H1 (cell line): ENCODE measurements around the gene ADAMTS20. TPM values are rescaled to one million over a fixed set of nuclear protein-coding genes. Genes with fewer than 3 reads are reported as not detected.

ENCODE experiments used
- CTCF ChIA-PET: fragments of 300-600 bp; sonication (Branson Sonifier 250); formaldehyde crosslinking; loops from one replicate; lab custom pipeline; 2021; ENCODE audit not compliant: partially characterized antibody; lab: Charles Lee
- POLR2A ChIA-PET: fragments of 300-600 bp; sonication (Branson Sonifier 250); formaldehyde crosslinking; loops from one replicate; lab custom pipeline; 2021; ENCODE audit warnings: inconsistent platforms; ENCODE audit not compliant: partially characterized antibody; lab: Charles Lee
- DNase-seq, 2 experiments: peaks; one replicate each; pipeline versions ENCODE4 v3.0.0 to v3.0.0-alpha.2; 2010 to 2022; ENCODE audit warnings: low spot score in 2 of 2, low read depth in 1 of 2, mixed read lengths in 1 of 2
- FAIRE-seq: peaks from 2 replicates; lab custom pipeline; 2011; peaks lifted over from hg19 to GRCh38; lab: Jason Lieb, UNC
- H2AFZ ChIP-seq: 2 replicates; pipeline ENCODE4 v1.8.1; 2012; ENCODE audit warnings: low read length, inconsistent platforms
- H2AK5ac ChIP-seq: 2 replicates; pipeline ENCODE4 v1.6.1; 2013; ENCODE audit warnings: low read depth, low read length
- H2BK120ac ChIP-seq: replicated peaks from 2 replicates; pipeline ENCODE3; 2013; ENCODE audit warnings: low read depth, low read length, inconsistent platforms
- H2BK12ac ChIP-seq: 2 replicates; pipeline ENCODE4 v1.6.1; 2013; ENCODE audit warnings: low read depth, low read length
- H2BK15ac ChIP-seq: 2 replicates; pipeline ENCODE4 v1.6.1; 2013; ENCODE audit warnings: low read length
- H2BK20ac ChIP-seq: 2 replicates; pipeline ENCODE4 v1.6.1; 2013; ENCODE audit warnings: low read length
- H2BK5ac ChIP-seq: 2 replicates; pipeline ENCODE4 v1.6.1; 2013; ENCODE audit warnings: low read depth, low read length
- H3K14ac ChIP-seq: 2 replicates; pipeline ENCODE4 v1.6.1; 2013; ENCODE audit warnings: inconsistent platforms; ENCODE audit not compliant: insufficient read length
- H3K18ac ChIP-seq: 2 replicates; pipeline ENCODE4 v1.6.1; 2013; ENCODE audit warnings: low read length; ENCODE audit errors: extremely low read depth
- H3K23ac ChIP-seq: 2 replicates; pipeline ENCODE4 v1.6.1; 2013; ENCODE audit warnings: inconsistent platforms; ENCODE audit not compliant: insufficient read length
- H3K23me2 ChIP-seq: 2 replicates; pipeline ENCODE4 v1.6.1; 2013; ENCODE audit warnings: low read depth, low read length
- H3K27ac ChIP-seq: 2 replicates; pipeline ENCODE4 v1.6.1; 2011; ENCODE audit warnings: low read depth, low read length, inconsistent platforms
- H3K27me3 ChIP-seq, 4 experiments: replicated peaks in 1 of 4; 1 replicate in 1 of 4; 2 replicates in 3 of 4; pipeline versions ENCODE4 v1.6.1 to v1.8.1; 2011 to 2013; ENCODE audit warnings: low read length in 3 of 4, mild to moderate bottlenecking in 3 of 4, inconsistent platforms in 2 of 4, mixed read lengths in 2 of 4, moderate library complexity in 1 of 4; ENCODE audit not compliant: control insufficient read depth in 3 of 4, insufficient read depth in 3 of 4; ENCODE audit errors: extremely low read depth in 1 of 4
- H3K36me3 ChIP-seq, 4 experiments: 2 replicates each; pipeline versions ENCODE4 v1.6.1 to v1.8.1; 2011 to 2013; ENCODE audit warnings: mild to moderate bottlenecking in 4 of 4, low read length in 3 of 4, moderate library complexity in 2 of 4, control low read depth in 1 of 4, inconsistent platforms in 1 of 4; ENCODE audit not compliant: insufficient read depth in 4 of 4, control insufficient read depth in 2 of 4
- H3K4ac ChIP-seq: replicated peaks from 2 replicates; pipeline ENCODE3; 2013; ENCODE audit warnings: low read length, low read depth, mixed read lengths, inconsistent platforms; ENCODE audit not compliant: insufficient read length
- H3K4me1 ChIP-seq, 4 experiments: replicated peaks in 1 of 4; 1 replicate in 1 of 4; 2 replicates in 3 of 4; pipeline versions ENCODE4 v1.6.1 to v1.8.1; 2011 to 2013; ENCODE audit warnings: low read length in 3 of 4, inconsistent platforms in 2 of 4, mixed read lengths in 1 of 4; ENCODE audit not compliant: insufficient read depth in 4 of 4, control insufficient read depth in 3 of 4
- H3K4me2 ChIP-seq, 2 experiments: 2 replicates each; pipeline versions ENCODE4 v1.6.1 to v1.8.1; 2011 to 2013; ENCODE audit warnings: low read depth in 2 of 2, low read length in 2 of 2, control low read depth in 1 of 2, inconsistent platforms in 1 of 2, mild to moderate bottlenecking in 1 of 2; ENCODE audit not compliant: insufficient read depth in 1 of 2
- H3K4me3 ChIP-seq, 4 experiments: fragments of 200-600, 300-600 bp in 1 of 4; sonication (generic), shearing (Covaris generic), sonication (Bioruptor Twin) in 1 of 4; 2 replicates each; pipeline versions ENCODE4 v1.5.1 to v1.8.1; 2011 to 2016; ENCODE audit warnings: low read length in 4 of 4, low read depth in 3 of 4, control low read depth in 2 of 4, inconsistent platforms in 2 of 4, mild to moderate bottlenecking in 2 of 4, mixed read lengths in 1 of 4, moderate library complexity in 1 of 4; ENCODE audit not compliant: insufficient read depth in 2 of 4; ENCODE audit errors: extremely low read depth in 1 of 4
- H3K56ac ChIP-seq: replicated peaks from 2 replicates; pipeline ENCODE3; 2013; ENCODE audit warnings: low read depth, mild to moderate bottlenecking, mixed read lengths, low read length, inconsistent platforms; ENCODE audit not compliant: insufficient read length
- H3K79me1 ChIP-seq: 2 replicates; pipeline ENCODE4 v1.6.1; 2013; ENCODE audit warnings: low read depth, low read length, control low read depth
- H3K79me2 ChIP-seq, 2 experiments: 2 replicates each; pipeline versions ENCODE4 v1.6.1 to v1.8.1; 2012 to 2013; ENCODE audit warnings: low read length in 2 of 2, mild to moderate bottlenecking in 2 of 2, inconsistent platforms in 1 of 2; ENCODE audit not compliant: insufficient read depth in 2 of 2, control insufficient read depth in 1 of 2
- H3K9ac ChIP-seq, 4 experiments: replicated peaks in 1 of 4; 1 replicate in 1 of 4; 2 replicates in 3 of 4; pipeline versions ENCODE4 v1.6.1 to v1.8.1; 2011 to 2013; ENCODE audit warnings: low read depth in 3 of 4, low read length in 3 of 4, control low read depth in 2 of 4, mild to moderate bottlenecking in 2 of 4, moderate library complexity in 2 of 4, inconsistent platforms in 1 of 4; ENCODE audit errors: extremely low read depth in 1 of 4
- H3K9me3 ChIP-seq, 2 experiments: 2 replicates each; pipeline versions ENCODE4 v1.6.1 to v1.8.1; 2012 to 2013; ENCODE audit warnings: mild to moderate bottlenecking in 2 of 2, moderate library complexity in 2 of 2, control low read depth in 1 of 2, inconsistent platforms in 1 of 2, low read depth in 1 of 2, low read length in 1 of 2, mixed read lengths in 1 of 2; ENCODE audit not compliant: insufficient read depth in 2 of 2
- H4K20me1 ChIP-seq, 2 experiments: replicated peaks in 1 of 2; 2 replicates each; pipeline versions ENCODE3 to v1.8.1; 2011 to 2013; ENCODE audit warnings: inconsistent platforms in 2 of 2, low read length in 2 of 2, mild to moderate bottlenecking in 1 of 2; ENCODE audit not compliant: insufficient read depth in 2 of 2, control insufficient read depth in 1 of 2
- H4K5ac ChIP-seq: 2 replicates; pipeline ENCODE4 v1.6.1; 2013; ENCODE audit warnings: low read length, low read depth, mixed read lengths, inconsistent platforms; ENCODE audit not compliant: insufficient read length
- H4K8ac ChIP-seq: 2 replicates; pipeline ENCODE4 v1.8.0; 2013; ENCODE audit warnings: mild to moderate bottlenecking, moderate library complexity, low read length, inconsistent platforms; ENCODE audit not compliant: insufficient read depth; ENCODE audit errors: extremely low read depth
- H4K91ac ChIP-seq: replicated peaks from 2 replicates; pipeline ENCODE3; 2013; ENCODE audit warnings: low read length, mixed read lengths, inconsistent platforms; ENCODE audit not compliant: insufficient read length
- CEBPB ChIP-seq: IDR thresholded peaks from 2 replicates; pipeline ENCODE4 v1.6.1; 2012; ENCODE audit warnings: low read depth, low read length
- GTF2F1 ChIP-seq: IDR thresholded peaks from 2 replicates; pipeline ENCODE4 v1.6.1; 2012; ENCODE audit warnings: low read depth, low read length, improper control_type of control experiment, borderline replicate concordance
- HDAC2 ChIP-seq, 2 experiments: fragments of 300-600 bp in 1 of 2; sonication (generic) in 1 of 2; IDR thresholded peaks; 2 replicates each; pipeline ENCODE4 v1.6.1; 2011 to 2012; ENCODE audit warnings: low read depth in 2 of 2, low read length in 2 of 2, mild to moderate bottlenecking in 2 of 2, moderate library complexity in 2 of 2, borderline replicate concordance in 1 of 2, inconsistent platforms in 1 of 2
- KDM5A ChIP-seq: fragments of 200-600 bp; IDR thresholded peaks from 2 replicates; pipeline ENCODE4 v1.7.1; 2012; ENCODE audit warnings: mild to moderate bottlenecking, low read length, inconsistent platforms, mixed read lengths
- POLR2AphosphoS5 ChIP-seq: IDR thresholded peaks from 2 replicates; pipeline ENCODE4 v1.6.1; 2011; ENCODE audit warnings: low read depth, low read length
- POU5F1 ChIP-seq: IDR thresholded peaks from 2 replicates; pipeline ENCODE4 v1.6.1; 2011; ENCODE audit warnings: low read depth, mild to moderate bottlenecking, low read length, moderate library complexity
- SP2 ChIP-seq: IDR thresholded peaks from 2 replicates; pipeline ENCODE4 v1.6.1; 2012; ENCODE audit warnings: mild to moderate bottlenecking, low read length, inconsistent platforms
- SP4 ChIP-seq: IDR thresholded peaks from 2 replicates; pipeline ENCODE4 v1.6.1; 2012; ENCODE audit warnings: low read length, inconsistent platforms
- USF2 ChIP-seq: IDR thresholded peaks from 2 replicates; pipeline ENCODE4 v1.6.1; 2011; ENCODE audit warnings: low read length, improper control_type of control experiment
- WGBS, 2 experiments: shearing (Covaris generic) in 1 of 2; methylation state at CpG; one replicate each; pipeline versions ENCODE4 v1.1.6 to v1.1.7; 2013 to 2015; ENCODE audit warnings: low lambda C conversion rate in 2 of 2, mixed read lengths in 2 of 2, inconsistent platforms in 1 of 2, low coverage in 1 of 2, missing lambda C conversion rate in 1 of 2; ENCODE audit not compliant: insufficient replicate concordance in 2 of 2, insufficient coverage in 1 of 2, insufficient read length in 1 of 2; ENCODE audit errors: extremely low coverage in 1 of 2, missing lambda C conversion rate in 1 of 2; 5-methylcytosine and 5-hydroxymethylcytosine counted together
- polyA plus RNA-seq, 7 experiments: library from polyadenylated mRNA; depleted of rRNA in 3 of 7; stranded (reverse) in 5 of 7; unstranded in 2 of 7; fragments of >200 nt in 5 of 7; fragments of 200-250 nt in 2 of 7; gene quantifications; 1 replicate in 5 of 7; 2 replicates in 1 of 7; 4 replicates in 1 of 7; pipeline versions ENCODE4 v1.2.1 to v1.2.3, GENCODE V29; 2011 to 2013; ENCODE audit warnings: missing spikeins in 2 of 7, mixed read lengths in 2 of 7
- total RNA-seq: library from RNA; stranded (reverse); fragmentation: NEBNext Ultra II Directional; extraction: Animal tissue kit (Norgen Biotek cat#: 25700); gene quantifications from 2 replicates; pipeline ENCODE4 v1.2.1, GENCODE V29; 2021

Gene ADAMTS20
- total and polyA plus RNA-seq, 2 of the 8 experiments (the other 6 are each of a cell fraction or from before 2014, with no cell fraction given), result 2.9 to 5.1 TPM

- ChIA-PET POLR2A (no interaction called here), CTCF (interaction anchor here (1.0 kb wide), 1 partner anchor 11 kb away, joined by 3 read pairs; no protein-coding TSS in a partner anchor)
- Histone ChIP-seq H2BK15ac (no peak overlapping the region), H2BK5ac (no peak overlapping the region), H3K4me2 (no peak overlapping the region), H3K56ac (no peak overlapping the region), H3K9ac (no peak overlapping the region), H2AFZ (no peak overlapping the region), H3K79me1 (no peaks in the 10 kb centered on the region), H2BK20ac (no peak overlapping the region), H2BK12ac (no peak overlapping the region), H2AK5ac (no peak overlapping the region), H3K79me2 (no peaks in the 10 kb centered on the region), H3K36me3 (no peaks in the 10 kb centered on the region), H4K20me1 (no peaks in the 10 kb centered on the region), H3K14ac (no peak overlapping the region), H4K91ac (no peak overlapping the region), H3K23me2 (no peaks in the 10 kb centered on the region; the same call in 1 of the 2 replicates), H3K4me3 (no peak overlapping the region), H3K9me3 (no peaks in the 10 kb centered on the region), H3K4me1 (no peaks in the 10 kb centered on the region), H3K27me3 (no peaks in the 10 kb centered on the region), H3K27ac (no peak overlapping the region), H3K4ac (no peak overlapping the region), H2BK120ac (no peak overlapping the region), H4K5ac (no peak overlapping the region), H3K23ac (no peak overlapping the region), H3K18ac (no peak overlapping the region), H4K8ac (no peak overlapping the region)
- DNase-seq (no peak), FAIRE-seq (no peak)
- WGBS, 2 experiments, result 89% methylated on average over 3 of the region's 3 CpGs; no CpG with 5 or more reads in 1 of the 2 experiments
- TF ChIP-seq GTF2F1 (no peak), HDAC2 (IDR thresholded peaks at IDR 0.05; ENCODE audit: borderline replicate concordance in 1 of 2, low read depth in 2 of 2, low read length in 2 of 2) (no peak), SP2 (no peak), KDM5A (no peak), CEBPB (no peak), USF2 (no peak), SP4 (no peak), POU5F1 (no peak), POLR2AphosphoS5 (no peak)
Observed at GRCh38 chr12:43577381-43577780, 25.4 kb upstream of the ADAMTS20 start.
